Upper lobe of right lung (tissue), 1 donor: Measurements from ENCODE around the gene SEC14L5. TPM values are rescaled to one million over a fixed set of nuclear protein-coding genes. Genes with fewer than 3 reads are reported as not detected.

ENCODE experiments used
- ATAC-seq: fragments of 200-7000 bp; cut with Tn5 transposase; one replicate; pipeline ENCODE4 v1.9.1; 2020; ENCODE audit warnings: mild to moderate bottlenecking, moderate library complexity
- DNase-seq: peaks from one replicate; pipeline ENCODE4 v3.0.0-alpha.2; 2020
- H3K27ac ChIP-seq: fragments of 200-600 bp; one replicate; pipeline ENCODE4 v1.8.0; 2022
- H3K27me3 ChIP-seq: fragments of 200-600 bp; one replicate; pipeline ENCODE4 v1.8.0; 2022; ENCODE audit warnings: mild to moderate bottlenecking
- H3K36me3 ChIP-seq: fragments of 200-600 bp; one replicate; pipeline ENCODE4 v1.8.0; 2022
- H3K4me1 ChIP-seq: fragments of 200-600 bp; one replicate; pipeline ENCODE4 v1.8.0; 2022
- H3K4me3 ChIP-seq: fragments of 200-600 bp; one replicate; pipeline ENCODE4 v1.8.0; 2022; ENCODE audit warnings: mild to moderate bottlenecking
- H3K9me3 ChIP-seq: fragments of 200-600 bp; one replicate; pipeline ENCODE4 v1.8.0; 2022
- CTCF ChIP-seq: fragments of 200-600 bp; IDR thresholded peaks from one replicate; pipeline ENCODE4 v1.8.0; 2022; ENCODE audit warnings: antibody characterized with exemption
- intact Hi-C: fragments of 100-400 bp; cut with DNase I; formaldehyde crosslinking; loops from one replicate; pipeline ENCODE4 v1.11.0; 2022
- total RNA-seq: library from RNA; stranded (reverse); fragmentation: NEBNext Ultra II Directional; extraction: Animal tissue kit (Norgen Biotek cat#: 25700); gene quantifications from one replicate; pipeline ENCODE4 v1.2.1, GENCODE V29; 2021
- donor health status: DM: no; HTN: yes; CAD: no; lungs with severe emphysema.

The SEC14L5 gene
- total RNA-seq, 1 donor from 2014 or later = 0.52 TPM

GRCh38 chr16:5065813-5066212, 107.7 kb downstream of the SEC14L5 start, which contains the start of gene C16orf89:
C16orf89 (minus strand) TSS chr16:5065956; CDS start chr16:5065908, 48 bp downstream.
- peaks cover 9% of the 10 kb centered on the region for H3K36me3 ChIP-seq

GRCh38 chr16:5066511-5066910, 108.4 kb downstream of the SEC14L5 start:
- H3K27ac ChIP-seq = no peak overlapping the region
- intact Hi-C loops = no loop called here
- DNase-seq = no peak

More at GRCh38 chr16:5065813-5066212, 107.7 kb downstream of the SEC14L5 start, which contains the start of gene C16orf89:
- TF ChIP-seq CTCF = no peak
- H3K27ac ChIP-seq = peak within 1 kb of the TSS; percentile 83
- no peaks in the 10 kb centered on the region for H3K27me3 ChIP-seq
- H3K4me1 ChIP-seq = no peaks in the 10 kb centered on the region
- H3K4me3 ChIP-seq = peak within 1 kb of the TSS; percentile 46
- no peaks in the 10 kb centered on the region for H3K9me3 ChIP-seq
- DNase-seq = peak; percentile 90
- peak; percentile 87 for ATAC-seq
- intact Hi-C loops = no loop called here

More at GRCh38 chr16:5066511-5066910, 108.4 kb downstream of the SEC14L5 start:
- no peaks in the 10 kb centered on the region for H3K27me3 ChIP-seq
- no peak for TF ChIP-seq CTCF
- H3K36me3 ChIP-seq = peaks cover 9% of the 10 kb centered on the region
- no peak for ATAC-seq
- peaks cover 7% of the 10 kb centered on the region for H3K4me1 ChIP-seq
- H3K4me3 ChIP-seq = no peak overlapping the region
- H3K9me3 ChIP-seq = no peaks in the 10 kb centered on the region

Other genes with a start within 250 kb of the SEC14L5 start
- 20.6 TPM for gene ANKS3, start 224.1 kb upstream of the SEC14L5 start, total RNA-seq
- gene DNAAF8, start 223.8 kb upstream of the SEC14L5 start, total RNA-seq = 0.58 TPM
- 15.7 TPM for gene ZNF500, start 191.2 kb upstream of the SEC14L5 start, total RNA-seq
- gene SEPTIN12, start 170.0 kb upstream of the SEC14L5 start, total RNA-seq = not detected
- 23.3 TPM for gene SMIM22, start 163.0 kb upstream of the SEC14L5 start, total RNA-seq
- gene ROGDI, start 155.7 kb upstream of the SEC14L5 start, total RNA-seq = 21.8 TPM
- gene GLYR1, start 111.0 kb upstream of the SEC14L5 start, total RNA-seq = 85.7 TPM
- 36.6 TPM for gene UBN1, start 110.8 kb upstream of the SEC14L5 start, total RNA-seq
- gene PPL, start 21.2 kb upstream of the SEC14L5 start, total RNA-seq = 78.1 TPM
- gene NAGPA, start 75.6 kb downstream of the SEC14L5 start, total RNA-seq = 16.7 TPM
- 201 TPM for gene C16orf89, start 107.6 kb downstream of the SEC14L5 start, total RNA-seq
- gene ALG1, start 113.5 kb downstream of the SEC14L5 start, total RNA-seq = 26.4 TPM
- 9.6 TPM for gene EEF2KMT, start 139.5 kb downstream of the SEC14L5 start, total RNA-seq